ENCODE measurements around the gene GTPBP1. TPM values are rescaled to one million over a fixed set of nuclear protein-coding genes. Genes with fewer than 3 reads are reported as not detected.

The GTPBP1 gene
- total RNA-seq, 1 donor from 2014 or later, result 17.1 TPM

DNA sequence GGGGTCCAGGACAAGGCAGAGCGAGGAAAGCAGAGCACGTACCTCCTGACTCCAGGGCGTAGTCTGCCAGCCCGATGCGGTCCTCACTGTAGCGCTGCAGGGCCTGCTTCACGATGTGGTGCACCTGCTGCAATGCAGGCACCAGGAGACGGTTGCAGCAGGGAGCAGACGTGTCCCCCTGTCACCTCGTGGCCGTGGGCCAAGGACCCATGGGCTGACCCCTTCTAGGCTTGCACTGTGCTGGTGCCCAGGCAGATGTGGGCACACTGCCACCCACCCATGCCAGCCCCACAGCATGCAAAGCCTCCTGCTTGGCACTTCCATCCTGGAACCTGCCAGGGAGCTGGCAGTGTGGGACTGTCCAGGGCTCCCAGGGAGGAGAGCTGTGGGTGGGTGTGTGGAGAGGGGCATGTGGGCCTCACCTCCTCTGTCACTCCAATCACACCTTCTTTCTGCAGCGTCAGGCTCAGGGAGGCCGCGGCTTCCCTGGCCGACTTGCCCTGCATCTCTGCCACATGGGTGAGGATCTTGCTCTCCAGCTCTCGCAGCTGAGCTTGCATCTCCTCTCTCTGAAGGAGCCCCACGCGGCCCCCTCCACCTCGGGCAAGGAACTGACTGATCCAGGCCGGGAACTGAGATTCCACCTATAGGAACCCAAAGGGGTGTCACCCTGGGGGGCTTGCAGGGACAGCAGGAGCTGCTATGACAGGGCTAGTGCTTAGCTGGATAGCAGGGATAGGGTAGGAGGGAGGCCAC, 33.7 kb downstream of the GTPBP1 start:
- no peak for DNase-seq (ENCODE audit: low spot score)

DNA sequence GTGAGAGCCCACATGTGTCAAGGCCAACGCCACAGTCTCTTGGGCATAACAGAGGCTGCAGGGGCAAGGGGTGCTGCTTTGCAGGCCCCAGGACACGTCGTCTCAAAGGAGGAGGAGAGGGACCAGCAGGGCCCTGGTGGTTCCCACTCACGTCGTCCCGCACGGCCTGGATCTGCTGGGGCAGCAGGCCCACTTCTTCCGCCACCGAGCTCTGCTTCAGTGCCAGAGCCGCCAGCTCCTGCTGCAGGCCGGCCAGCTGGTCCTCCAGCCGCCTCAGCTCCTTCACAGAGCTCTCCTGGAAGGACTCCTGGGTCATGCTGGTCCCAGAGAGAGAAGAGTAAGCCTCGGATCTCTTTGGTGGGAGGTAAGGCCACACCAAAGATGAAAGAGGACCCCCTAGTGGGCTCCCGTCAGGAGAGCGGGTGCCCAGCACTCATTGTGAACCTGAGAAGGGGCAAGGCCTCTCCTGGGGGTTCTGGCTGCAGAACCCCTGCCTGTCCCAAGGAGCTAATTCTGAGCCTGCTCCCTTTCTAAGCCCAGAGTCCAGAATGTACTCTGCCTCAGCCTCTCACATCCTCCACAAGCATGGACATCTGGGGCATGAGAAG, 34.5 kb downstream of the GTPBP1 start:
- no peak for DNase-seq (ENCODE audit: low spot score)

DNA sequence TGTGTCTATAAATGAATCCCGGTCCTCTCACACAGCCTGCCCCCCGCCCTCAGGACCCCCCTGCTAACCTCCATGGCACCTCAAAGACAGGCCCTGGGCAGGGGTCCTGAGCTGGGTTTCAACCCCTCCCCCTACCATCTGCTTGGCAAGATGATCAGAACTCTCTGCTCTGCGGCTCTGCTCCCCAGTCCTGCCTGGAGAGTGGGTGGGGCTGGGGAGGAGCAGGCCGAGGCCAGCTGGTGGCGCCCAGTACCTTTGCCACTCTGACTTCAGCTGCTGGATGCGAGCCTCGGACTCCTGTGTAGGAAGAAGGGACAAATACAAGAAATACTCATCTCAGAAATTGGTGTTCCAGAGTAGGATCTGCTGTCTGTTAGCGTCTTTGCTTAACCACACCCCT, 35.0 kb downstream of the GTPBP1 start:
- no peak for DNase-seq (ENCODE audit: low spot score)

DNA sequence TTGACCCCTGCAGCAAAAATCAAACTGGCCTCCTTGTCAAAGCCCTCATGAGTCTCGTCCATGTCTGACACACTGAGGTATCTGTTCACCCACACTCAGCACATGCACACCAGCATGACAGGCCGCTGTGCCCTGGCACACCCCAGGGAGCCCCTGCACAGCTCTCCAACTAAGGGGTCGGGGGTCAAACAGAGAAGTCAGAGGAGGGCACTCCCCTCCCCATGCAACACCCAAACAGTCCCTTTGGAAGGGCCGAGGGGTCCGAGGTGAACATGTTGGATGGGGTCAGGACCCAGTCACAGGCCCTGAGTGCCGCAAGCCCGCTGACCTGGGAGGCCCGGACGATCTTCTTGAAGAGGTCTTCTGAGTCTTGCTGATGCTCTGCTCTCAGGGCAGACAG, 35.4 kb downstream of the GTPBP1 start:
- DNase-seq (ENCODE audit: low spot score), result no peak

DNA sequence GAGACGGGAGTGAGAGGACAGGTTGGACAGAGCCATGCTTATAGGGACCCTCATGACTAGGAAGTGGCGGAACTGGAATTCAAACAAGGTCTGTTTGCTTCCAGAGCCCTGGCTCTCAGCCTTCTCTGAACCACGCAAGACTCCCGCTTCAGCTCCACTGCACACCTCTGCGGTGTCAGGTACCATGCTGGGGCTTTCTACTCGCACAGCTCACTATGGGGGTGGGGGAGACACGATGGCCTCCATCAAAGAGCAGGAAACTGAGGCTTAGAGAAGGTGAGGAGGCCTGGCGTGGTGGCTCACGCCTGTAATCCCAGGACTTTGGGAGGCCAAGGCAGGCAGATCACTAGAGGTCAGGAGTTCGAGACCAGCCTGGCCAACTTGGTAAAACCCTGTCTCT, 35.8 kb downstream of the GTPBP1 start:
- DNase-seq (ENCODE audit: low spot score), result no peak

DNA sequence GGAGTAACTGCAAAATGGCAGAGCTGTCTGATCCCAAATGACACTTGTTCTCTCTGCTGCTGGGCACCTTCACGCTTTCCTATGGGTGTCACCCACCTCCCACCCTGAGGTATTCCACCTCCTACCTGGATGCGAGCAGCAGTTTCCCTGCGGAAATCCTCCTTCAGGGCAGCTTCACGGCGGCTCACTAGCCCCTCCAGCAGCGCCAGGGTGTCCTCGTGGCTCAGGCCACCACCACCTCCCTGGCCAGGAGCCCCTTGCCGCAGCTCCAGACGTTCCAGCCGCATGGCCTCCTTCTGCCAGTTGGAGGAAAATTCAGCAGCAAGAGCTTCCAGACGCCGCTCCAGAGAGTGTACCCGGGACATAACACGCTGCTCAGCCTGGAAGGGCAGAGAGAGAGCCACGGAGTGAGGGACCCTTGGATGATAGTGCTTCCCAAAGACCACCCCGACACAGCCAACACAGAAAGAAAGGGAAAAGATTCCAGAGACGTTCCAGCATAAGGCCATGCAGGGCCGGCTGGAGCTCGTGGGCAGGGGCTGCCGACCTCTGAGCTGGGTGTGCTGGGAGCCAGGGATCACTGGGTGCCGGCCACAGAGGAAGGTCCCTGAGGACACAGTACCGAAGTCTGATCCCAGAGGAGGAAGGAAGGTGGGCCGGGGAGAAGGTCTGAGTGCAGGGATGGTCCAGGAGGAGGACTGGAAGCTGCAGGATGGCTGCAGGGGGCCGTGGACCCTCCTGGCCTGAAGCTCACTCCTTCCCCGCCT, 36.6 kb downstream of the GTPBP1 start:
- no peak for DNase-seq (ENCODE audit: low spot score)

DNA sequence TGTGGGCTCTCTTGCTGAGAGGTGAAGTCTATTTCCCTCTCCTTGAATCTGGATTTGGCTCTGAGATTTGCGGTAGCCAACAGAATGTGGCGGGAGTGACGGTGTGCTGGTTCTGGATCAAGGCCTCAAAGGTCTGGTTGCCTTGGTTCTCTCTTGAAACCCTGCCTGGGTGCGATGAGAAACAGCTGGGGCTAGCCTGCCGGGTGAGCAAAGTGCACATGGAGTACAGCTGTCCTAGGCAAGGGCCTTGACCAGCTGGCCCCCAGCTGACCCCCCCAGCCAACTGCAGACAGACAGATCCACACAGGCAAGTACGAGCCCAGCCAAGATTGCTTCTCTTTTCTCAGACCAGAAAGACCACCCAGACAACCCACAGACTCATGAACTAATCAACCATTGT, 39.2 kb downstream of the GTPBP1 start:
- DNase-seq (ENCODE audit: low spot score), result no peak

DNA sequence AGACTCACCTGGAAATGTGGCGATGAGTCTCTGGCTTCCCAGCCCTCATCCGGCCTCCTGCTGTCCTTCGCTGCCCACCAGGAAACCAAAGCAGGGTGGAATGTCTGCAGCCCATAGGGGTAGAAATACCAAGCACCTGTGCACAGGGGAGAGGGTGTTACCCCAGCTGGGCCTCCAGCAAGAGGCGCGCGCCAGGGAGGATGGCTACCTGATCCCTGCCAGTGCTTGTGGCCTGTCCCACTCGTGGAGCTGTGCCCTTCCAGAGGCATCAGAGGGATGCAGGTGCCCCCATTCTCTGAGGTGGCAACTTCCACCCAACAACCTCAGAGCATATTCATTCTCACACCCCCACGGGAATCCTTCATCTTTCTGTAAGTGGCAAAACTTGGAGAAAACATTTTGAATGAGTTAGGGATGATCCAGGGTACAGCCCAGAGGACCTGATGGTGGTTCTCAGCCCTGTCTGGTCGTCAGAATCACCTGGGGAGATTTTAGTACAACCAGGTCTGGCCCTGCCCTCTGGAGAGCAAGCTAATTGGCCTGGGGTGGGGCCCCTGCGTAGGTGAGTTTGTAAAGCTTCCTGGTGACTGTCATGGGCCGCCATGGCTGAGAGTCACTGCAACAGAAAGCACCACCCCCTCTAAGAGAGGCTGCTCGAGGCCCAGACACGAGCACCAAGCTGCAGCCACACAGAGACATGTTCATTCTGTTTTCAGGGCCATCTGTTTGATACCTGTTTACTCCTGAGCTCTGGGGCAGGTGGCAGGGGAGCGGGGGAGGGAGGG, 40.1 kb downstream of the GTPBP1 start:
- DNase-seq (ENCODE audit: low spot score), result no peak

DNA sequence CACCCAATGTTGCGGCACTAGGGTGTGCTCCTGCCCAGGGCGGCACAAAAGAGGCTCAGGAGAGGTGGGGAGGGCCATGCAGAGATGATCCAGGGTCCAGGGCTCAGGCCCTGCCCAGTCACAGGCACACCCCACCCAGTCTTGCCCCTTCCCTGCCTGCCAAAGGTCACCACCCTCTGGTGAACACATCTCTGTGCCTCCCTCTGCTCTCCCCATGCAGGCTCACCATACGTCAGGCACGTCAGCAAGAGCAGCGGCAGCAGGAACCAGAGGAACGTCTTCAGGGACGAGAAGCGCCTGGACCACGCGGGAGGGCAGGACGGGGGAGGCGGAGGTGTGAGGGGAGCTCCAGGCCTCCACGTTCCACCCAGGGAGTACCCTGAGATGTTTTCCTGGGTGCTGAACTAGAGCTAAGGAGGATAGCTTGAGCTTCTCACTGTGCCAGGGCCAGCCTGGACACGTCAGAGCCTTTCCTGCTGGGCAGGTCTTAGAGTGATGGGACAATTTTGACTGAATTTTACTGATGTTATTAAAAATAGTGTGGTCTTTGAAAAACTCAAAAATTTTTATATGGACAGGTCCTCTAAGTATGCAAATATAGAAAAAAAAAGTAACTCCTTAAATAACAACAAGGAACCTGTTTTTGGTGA, 42.9 kb downstream of the GTPBP1 start:
- peak; percentile 25 for DNase-seq (ENCODE audit: low spot score)

DNA sequence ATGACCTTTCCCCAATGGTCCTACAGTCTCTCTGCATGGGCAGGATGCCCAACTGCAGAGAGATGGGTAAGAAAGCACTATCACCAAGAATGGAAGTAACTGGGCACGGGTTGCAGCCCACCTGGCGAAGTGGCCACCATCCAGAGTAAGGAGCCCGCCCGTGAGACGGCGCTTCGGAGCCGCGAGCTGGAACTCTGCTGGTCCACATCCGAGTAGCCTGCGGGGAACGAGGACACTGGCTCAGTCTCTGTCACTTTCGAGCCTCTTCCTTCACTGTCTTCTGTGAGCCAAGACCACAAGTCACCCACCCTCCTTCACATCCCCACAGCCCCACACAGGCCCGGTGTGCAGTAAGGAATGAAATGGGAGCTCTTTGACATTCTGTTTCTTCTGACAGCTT, 44.4 kb downstream of the GTPBP1 start:
- no peak for DNase-seq (ENCODE audit: low spot score)

DNA sequence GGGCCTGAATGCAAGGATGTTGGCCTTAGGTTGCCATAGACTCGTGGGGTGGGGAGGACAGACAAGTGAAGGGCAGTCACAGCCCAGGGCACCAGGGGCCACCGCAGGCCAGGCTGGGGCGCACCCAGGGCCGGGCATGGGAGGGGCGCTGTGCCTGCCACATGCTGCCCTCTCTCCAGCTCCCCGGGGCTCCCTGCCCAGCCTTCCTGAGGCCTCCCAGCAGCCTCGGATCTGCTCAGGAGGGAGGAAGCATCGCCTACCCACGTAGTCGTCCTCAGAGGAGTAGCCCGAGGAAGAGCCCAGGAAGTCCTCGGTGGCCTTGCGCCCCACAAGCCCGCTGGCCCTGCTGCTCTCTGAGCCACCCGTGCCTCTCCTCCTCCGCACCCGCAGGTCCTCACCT, 44.9 kb downstream of the GTPBP1 start:
- DNase-seq (ENCODE audit: low spot score), result no peak

DNA sequence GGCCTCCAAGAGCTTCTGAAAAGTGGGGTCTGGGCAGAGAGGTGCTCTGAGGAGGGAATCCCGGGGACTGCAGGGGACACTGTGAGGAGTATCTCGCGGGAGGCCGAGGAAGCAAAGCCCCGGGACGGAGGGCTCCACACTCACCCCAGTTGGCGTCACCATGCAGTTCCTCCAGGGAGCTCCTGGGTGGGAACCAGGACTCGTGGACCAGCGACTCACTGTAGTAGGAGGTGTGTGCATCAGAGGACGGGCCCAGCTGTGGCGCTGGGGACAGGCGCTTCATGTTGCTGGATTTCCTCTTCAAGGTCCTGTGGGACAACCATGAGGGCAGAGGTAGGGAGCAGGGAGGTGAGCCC, 45.3 kb downstream of the GTPBP1 start:
- no peak for DNase-seq (ENCODE audit: low spot score)

DNA sequence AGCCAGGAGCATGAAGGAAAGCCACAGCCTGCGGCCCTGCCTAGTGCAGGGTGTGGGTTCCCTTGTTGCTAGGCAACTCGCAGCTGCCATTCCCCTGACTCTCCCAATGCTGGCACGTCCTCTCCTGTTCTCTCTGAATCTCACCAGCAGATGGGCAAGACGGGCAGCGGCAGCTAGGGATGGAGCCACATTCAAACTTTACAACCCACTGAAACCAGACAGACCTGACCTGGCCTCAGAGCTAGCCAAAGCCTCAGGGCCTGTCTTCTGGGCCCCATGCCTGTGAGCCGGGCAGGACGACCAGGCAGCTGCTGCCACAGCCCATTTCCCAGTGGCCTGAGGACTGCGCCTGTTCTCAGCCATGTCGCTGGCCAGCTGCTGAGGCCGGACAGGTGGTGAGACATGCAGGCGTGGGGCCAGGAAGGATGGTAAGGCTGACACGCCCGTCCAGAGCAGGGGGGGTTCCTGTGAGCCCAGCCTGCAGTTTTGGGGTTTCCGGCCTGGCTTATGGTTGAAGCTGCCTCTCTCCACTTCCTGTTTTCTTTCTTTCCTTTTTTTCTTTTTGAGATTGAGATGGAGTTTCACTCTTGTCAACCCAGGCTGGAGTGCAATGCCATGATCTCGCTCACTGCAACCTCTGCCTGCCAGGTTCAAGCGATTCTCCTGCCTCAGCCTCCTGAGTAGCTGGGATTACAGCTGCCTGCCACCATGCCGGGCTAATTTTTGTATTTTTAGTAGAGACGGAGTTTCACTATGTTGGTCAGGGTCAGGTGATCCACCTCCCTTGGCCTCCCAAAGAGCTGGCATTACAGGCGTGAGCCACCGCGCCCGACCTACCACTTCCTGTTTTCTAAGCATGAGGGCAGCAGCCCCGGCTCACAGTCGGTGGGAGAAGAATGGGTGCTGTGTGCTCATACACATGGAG, 45.9 kb downstream of the GTPBP1 start:
- DNase-seq (ENCODE audit: low spot score), result no peak

DNA sequence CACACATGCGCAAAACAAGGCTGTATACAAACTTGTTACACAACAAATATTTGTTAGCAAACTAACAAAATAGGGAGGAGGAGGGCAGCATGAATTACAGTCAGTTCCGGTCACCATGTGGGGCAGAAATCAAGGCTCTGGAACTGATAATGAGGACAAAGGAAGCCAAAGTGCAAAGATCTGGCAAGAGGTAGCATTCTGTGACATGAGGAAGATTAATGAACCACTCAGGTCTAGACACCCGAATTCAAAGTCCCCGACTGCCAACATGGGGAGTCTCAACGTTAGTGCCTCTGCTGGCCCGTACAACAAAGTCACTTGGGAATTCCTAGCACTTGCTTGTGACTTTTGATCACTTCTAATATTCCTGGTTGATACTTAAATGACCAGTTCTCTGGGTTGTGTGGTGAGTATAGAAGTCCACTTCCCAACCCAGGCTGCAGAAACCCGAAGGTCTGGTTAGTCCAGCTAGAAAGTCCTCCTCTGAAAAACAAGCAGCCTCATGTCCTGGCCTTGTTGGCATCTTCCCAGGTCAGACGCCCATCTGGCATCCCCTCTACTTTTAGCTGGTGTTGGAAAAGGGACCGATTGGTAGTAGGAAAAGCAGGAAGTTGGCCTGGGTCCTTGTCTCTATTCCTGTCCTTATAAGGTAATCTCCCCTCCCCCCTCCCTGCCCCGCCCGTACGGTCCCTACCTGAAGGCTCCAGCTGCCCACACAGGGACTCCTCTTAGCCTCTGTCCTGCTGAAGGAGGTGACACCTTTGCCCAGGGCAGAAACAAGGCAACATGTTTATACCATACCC, 48.4 kb downstream of the GTPBP1 start:
- DNase-seq (ENCODE audit: low spot score), result peak; percentile 59

DNA sequence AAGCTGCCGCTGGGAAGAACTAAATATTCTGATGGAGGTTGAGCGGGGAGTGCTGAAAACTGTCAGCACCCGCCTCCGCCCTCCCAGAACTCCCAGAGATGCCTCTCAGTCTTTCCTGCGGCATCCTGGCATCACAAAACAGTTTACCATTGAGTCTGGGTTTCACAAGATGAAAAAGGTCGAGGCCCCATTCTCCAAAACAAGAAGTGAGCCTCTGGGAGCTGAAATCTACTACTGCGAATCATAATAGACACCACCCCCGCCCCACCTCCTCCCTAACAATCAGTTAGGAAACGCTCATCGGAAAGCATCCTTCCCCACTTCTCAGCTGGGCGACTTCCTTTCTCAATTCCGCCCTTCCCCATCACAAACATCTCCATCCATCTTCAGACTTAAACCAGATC, 49.0 kb downstream of the GTPBP1 start:
- peak; percentile 34 for DNase-seq (ENCODE audit: low spot score)

DNA sequence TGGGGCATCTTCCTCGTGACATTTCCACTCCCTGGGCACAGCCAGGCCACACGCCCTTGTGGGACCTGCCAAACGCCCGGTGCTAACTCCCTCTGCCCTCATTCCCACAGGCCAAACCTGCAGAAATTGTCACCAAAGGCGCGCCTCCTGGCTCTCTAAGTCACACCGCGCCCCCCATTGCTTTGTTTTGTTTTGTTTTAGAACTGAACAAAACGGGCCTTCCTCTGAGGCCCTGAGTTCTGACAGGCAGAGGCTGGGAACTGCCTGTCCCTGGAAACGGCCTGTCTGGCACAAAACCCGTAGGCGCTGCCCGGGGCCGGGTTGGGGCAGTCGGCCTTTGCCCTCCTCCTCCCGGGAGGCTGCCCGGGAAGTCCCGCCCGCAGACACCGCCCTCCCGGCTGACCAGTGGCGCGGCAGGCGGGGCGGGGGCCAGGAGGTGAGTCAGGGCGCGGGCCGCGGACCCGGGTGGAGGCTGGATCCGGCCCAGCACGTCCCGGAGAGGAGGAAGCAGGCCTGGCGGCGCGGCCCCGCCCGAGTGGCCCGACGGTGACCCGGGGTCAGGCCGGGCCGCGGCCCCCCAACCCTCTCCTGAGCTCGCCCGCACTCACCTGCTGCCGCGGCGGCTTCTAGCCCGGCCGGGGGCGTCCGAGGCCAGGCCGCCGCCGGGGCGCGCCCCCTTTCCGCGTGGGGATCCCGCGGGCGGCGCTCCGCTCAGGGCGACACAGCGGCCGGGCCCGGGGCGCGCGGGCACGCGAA, 49.6 kb downstream of the GTPBP1 start:
- peak; percentile 78 for DNase-seq (ENCODE audit: low spot score)

DNA sequence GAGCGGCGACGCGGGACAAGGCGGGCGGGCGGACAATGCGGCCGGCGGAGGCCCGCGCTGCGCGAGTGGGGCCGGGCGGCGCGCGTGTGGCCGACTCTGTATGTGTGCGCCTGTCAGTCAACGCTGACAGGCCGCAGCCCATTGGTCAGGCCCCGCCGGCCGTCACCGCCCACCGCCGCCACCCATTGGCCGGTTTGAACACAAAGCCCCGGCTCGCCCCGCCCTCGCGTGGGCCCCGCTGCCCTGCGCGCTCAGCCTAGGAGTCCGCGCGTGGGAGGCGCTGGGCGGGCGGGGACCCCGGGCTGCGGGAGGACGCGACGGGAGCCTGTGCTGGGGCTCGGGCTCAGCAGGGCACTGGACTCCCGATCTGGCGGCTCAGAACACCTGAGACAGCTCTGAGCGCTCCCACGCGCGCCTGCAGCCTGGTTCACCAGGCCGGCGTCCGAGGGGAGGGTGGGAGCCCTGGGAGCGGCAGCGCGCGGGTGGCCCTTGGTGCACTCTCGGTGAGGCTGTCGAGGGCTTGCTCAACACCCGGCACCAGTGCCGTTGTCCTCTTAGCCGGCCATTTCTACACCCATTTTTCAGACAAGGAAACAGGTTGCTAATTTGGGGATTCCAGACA, 50.3 kb downstream of the GTPBP1 start, which contains the start of gene SUN2:
Gene SUN2, minus strand, starts transcription at position 88 of the 622 bp plus-strand sequence. CDS start 3,370 bp downstream, outside the sequence.
- DNase-seq (ENCODE audit: low spot score), result peak; percentile 91
